NT2/D1 (cell line): ENCODE results near the gene HCFC1.

Source experiments
- DNase-seq: peaks from one replicate; pipeline ENCODE4 v3.0.0-alpha.2; 2011; ENCODE audit warnings: low read depth, low spot score
- H3K27me3 ChIP-seq: 2 replicates; pipeline ENCODE4 v1.6.0; 2011; ENCODE audit warnings: mild to moderate bottlenecking; ENCODE audit not compliant: insufficient read length, insufficient read depth
- H3K36me3 ChIP-seq: 2 replicates; pipeline ENCODE4 v1.6.1; 2011; ENCODE audit warnings: mild to moderate bottlenecking, low read length, mixed read lengths; ENCODE audit not compliant: insufficient read depth, insufficient read length
- H3K4me1 ChIP-seq: 2 replicates; pipeline ENCODE4 v1.5.1; 2011; ENCODE audit not compliant: insufficient read depth, insufficient read length
- H3K4me3 ChIP-seq: 2 replicates; pipeline ENCODE4 v1.5.1; 2011; ENCODE audit warnings: low read depth; ENCODE audit not compliant: insufficient read length
- H3K9ac ChIP-seq: 2 replicates; pipeline ENCODE4 v1.6.0; 2011; ENCODE audit warnings: low read depth; ENCODE audit not compliant: insufficient read length
- H3K9me3 ChIP-seq: 2 replicates; pipeline ENCODE4 v1.5.1; 2011; ENCODE audit warnings: mild to moderate bottlenecking, low read length; ENCODE audit not compliant: insufficient read depth
- SUZ12 ChIP-seq: IDR thresholded peaks from 2 replicates; pipeline ENCODE4 v1.6.1; 2011; ENCODE audit not compliant: insufficient read length, insufficient read depth; ENCODE audit errors: extremely low read depth
- YY1 ChIP-seq: IDR thresholded peaks from 2 replicates; pipeline ENCODE4 v1.6.1; 2011; ENCODE audit not compliant: insufficient read length, insufficient read depth
- ZNF274 ChIP-seq: IDR thresholded peaks from 2 replicates; pipeline ENCODE4 v1.6.1; 2011; ENCODE audit warnings: mild to moderate bottlenecking, low read depth, low read length

HCFC1 gene

GRCh38 chrX:154012336-154012991 lies 40.8 kb upstream of the HCFC1 start:
- TF ChIP-seq YY1 (no peak), ZNF274 (no peak), SUZ12 (no peak)
- Histone ChIP-seq H3K9me3 (no peaks in the 10 kb centered on the region), H3K4me3 (no peak overlapping the region), H3K36me3 (peaks cover 45% of the 10 kb centered on the region), H3K9ac (no peak overlapping the region), H3K27me3 (no peaks in the 10 kb centered on the region), H3K4me1 (peaks cover 5% of the 10 kb centered on the region)
- DNase-seq = no peak

DNA sequence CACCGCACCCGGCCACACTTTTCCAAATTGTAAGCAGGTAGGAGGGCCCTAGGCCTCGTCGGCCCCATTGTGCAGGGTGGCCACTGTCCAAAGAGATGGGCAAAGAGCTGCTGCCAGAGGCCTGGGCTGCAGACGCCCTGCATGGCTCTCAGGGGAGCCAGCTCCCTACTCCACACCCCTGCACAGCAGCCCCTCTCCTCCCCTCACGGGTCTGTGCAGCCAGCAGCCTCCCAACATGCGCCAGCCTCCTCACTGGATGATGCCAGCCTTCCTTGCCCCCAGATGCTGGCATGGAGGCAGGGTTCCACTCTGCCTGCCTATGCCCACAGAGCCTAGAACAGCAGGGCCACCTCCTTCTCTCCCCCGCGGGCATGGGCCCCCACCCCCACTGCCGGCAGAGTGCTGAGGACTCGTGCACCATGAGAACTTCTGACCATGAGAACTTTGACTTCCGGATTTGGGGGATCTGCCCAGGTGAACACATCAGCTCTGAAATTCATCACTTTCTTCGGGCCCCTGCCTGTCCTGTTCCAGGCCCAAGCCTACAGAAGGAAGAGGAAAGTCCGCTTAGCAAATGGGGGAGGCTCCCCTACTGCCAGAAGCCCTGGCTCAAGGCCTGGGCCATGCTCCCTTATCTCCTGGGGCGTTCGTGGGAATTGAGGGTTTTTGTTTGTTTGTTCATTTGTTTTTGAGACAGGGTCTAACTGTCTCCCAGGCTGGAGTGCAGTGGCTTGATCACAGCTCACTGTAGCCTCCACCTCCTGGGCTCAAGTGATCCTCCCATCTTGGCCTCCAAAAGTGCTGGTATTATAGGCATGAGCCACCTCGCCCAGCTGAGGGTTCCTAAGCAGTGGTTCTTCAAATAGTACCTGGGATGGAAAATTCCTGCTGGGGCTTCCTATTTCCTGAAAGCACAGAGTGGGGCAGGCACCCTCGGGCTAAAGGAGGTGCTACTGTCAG lies 40.0 kb upstream of the HCFC1 start:
- TF ChIP-seq YY1 = no peak
- TF ChIP-seq SUZ12 = no peak
- no peak for TF ChIP-seq ZNF274
- Histone ChIP-seq H3K9me3 (no peaks in the 10 kb centered on the region), H3K36me3 (peaks cover 42% of the 10 kb centered on the region), H3K27me3 (no peaks in the 10 kb centered on the region), H3K9ac (no peak overlapping the region), H3K4me1 (peaks cover 5% of the 10 kb centered on the region), H3K4me3 (no peak overlapping the region)
- DNase-seq = no peak

GRCh38 chrX:154010330-154011087 lies 38.9 kb upstream of the HCFC1 start:
- no peak overlapping the region for H3K9ac ChIP-seq
- peaks cover 3% of the 10 kb centered on the region for H3K4me1 ChIP-seq
- no peak overlapping the region for H3K4me3 ChIP-seq
- no peak for TF ChIP-seq SUZ12
- TF ChIP-seq YY1 = no peak
- no peak for TF ChIP-seq ZNF274
- H3K27me3 ChIP-seq = no peaks in the 10 kb centered on the region
- peaks cover 31% of the 10 kb centered on the region for H3K36me3 ChIP-seq
- no peak for DNase-seq
- no peaks in the 10 kb centered on the region for H3K9me3 ChIP-seq

DNA sequence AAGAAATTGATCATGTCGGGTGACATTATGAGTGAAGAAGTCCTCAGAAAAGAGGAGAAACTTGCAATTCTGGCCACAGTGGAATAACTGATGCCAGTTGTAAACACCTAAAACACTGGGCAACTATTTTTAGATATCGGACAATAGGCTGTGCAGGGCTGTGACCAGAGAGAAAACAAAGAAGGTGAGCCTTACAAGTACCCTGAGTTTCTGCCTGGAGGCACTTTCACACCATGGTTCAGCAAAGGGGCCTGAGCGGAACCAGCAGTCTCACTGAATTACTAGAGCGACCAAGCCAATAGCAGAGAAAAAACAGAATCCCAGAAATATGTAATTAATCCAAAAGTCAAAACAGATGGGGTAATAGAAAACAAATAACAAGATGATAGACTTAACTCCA lies 36.9 kb upstream of the HCFC1 start:
- no peak overlapping the region for H3K9ac ChIP-seq

GRCh38 chrX:154006947-154007346 lies 35.3 kb upstream of the HCFC1 start:
- Histone ChIP-seq H3K9me3 (no peaks in the 10 kb centered on the region), H3K27me3 (no peaks in the 10 kb centered on the region), H3K4me3 (no peak overlapping the region), H3K36me3 (peaks cover 22% of the 10 kb centered on the region), H3K4me1 (no peaks in the 10 kb centered on the region), H3K9ac (no peak overlapping the region)
- TF ChIP-seq YY1 (no peak), ZNF274 (no peak), SUZ12 (no peak)
- no peak for DNase-seq

More for the DNA sequence above, 36.9 kb upstream of the HCFC1 start:
- no peaks in the 10 kb centered on the region for H3K27me3 ChIP-seq
- TF ChIP-seq SUZ12 (no peak), ZNF274 (no peak), YY1 (no peak)
- DNase-seq = no peak
- H3K4me1 ChIP-seq = peaks cover 3% of the 10 kb centered on the region
- H3K9me3 ChIP-seq = no peaks in the 10 kb centered on the region
- H3K36me3 ChIP-seq = peaks cover 27% of the 10 kb centered on the region
- H3K4me3 ChIP-seq = no peak overlapping the region

- no peak for DNase-seq
- Histone ChIP-seq H3K9me3 (no peaks in the 10 kb centered on the region), H3K9ac (no peak overlapping the region), H3K4me1 (no peaks in the 10 kb centered on the region), H3K36me3 (peaks cover 7% of the 10 kb centered on the region), H3K4me3 (no peak overlapping the region), H3K27me3 (no peaks in the 10 kb centered on the region)
- TF ChIP-seq YY1 = no peak
- no peak for TF ChIP-seq SUZ12
- no peak for TF ChIP-seq ZNF274
Observed at GRCh38 chrX:154004315-154004714, 32.7 kb upstream of the HCFC1 start.
